ENCODE measurements around the gene RNF207. TPM values are rescaled to one million over a fixed set of nuclear protein-coding genes. Genes with fewer than 3 reads are reported as not detected.

RNF207 gene
- total RNA-seq, 3 donors from 2014 or later (not counting 1 experiment from before 2014, with no cell fraction given), result 2.1 to 5.5 (median 2.3) TPM

DNA sequence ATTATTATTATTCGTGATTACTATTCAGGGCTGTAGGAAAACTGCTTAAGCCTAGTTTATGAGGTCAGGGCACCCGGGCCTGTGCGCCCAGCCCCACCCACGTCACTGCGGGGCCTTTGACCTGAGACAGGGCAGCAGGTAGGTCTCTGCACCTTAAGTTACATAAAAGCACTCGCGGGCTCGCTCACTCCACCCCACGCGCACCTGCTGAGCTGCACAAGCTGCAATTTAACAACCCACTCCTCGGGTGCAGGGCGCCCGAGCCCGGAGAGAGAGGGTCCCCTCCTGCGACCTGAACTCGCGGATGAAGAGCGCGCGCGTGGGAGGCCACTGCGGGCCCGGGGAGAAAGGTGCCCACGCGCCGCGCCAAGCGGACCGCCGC lies 29.4 kb downstream of the RNF207 start:
- H3K36me3 ChIP-seq (ENCODE audit: control insufficient read depth, insufficient read depth, low read length), result peaks cover 18% of the 10 kb centered on the region
- DNase-seq (peak in 1 of 2 donors; percentile 37), ATAC-seq (peak in 1 of 3 donors; percentile 25)
- H3K4me1 Mint-ChIP-seq, result peaks cover 11 to 16% of the 10 kb centered on the region in 2 donors
- H3K27ac Mint-ChIP-seq, result peak overlapping the region; percentile 53 to 77
- H3K9me3 Mint-ChIP-seq, result no peaks in the 10 kb centered on the region
- peaks cover 5% of the 10 kb centered on the region for H3K27me3 ChIP-seq (ENCODE audit: control insufficient read depth, insufficient read depth, low read length)
- 0% methylated on average over 30 of the region's 30 CpGs for WGBS (ENCODE audit: insufficient coverage)
- intact Hi-C loops (cut with micrococcal nuclease), result no loop called here
- peak overlapping the region; percentile 88 for H3K4me3 Mint-ChIP-seq
- no peak for TF ChIP-seq CTCF (IDR thresholded peaks at IDR 0.05)
- peak overlapping the region; percentile 64 for H3K4me3 ChIP-seq (ENCODE audit: low read length)
- H3K9me3 ChIP-seq (ENCODE audit: control insufficient read depth, insufficient read depth, low read length), result no peaks in the 10 kb centered on the region
- no peaks in the 10 kb centered on the region for H3K36me3 Mint-ChIP-seq
- peak overlapping the region; percentile 33 for H3K27ac ChIP-seq (ENCODE audit: low read length)
- peaks cover 8 to 13% of the 10 kb centered on the region in 2 donors for H3K27me3 Mint-ChIP-seq (ENCODE audit: low read depth in 2 of 2)
- peaks cover 14% of the 10 kb centered on the region for H3K4me1 ChIP-seq (ENCODE audit: control insufficient read depth, insufficient read depth, low read length)

GRCh38 chr1:6237093-6237492 lies 31.2 kb downstream of the RNF207 start:
- Histone ChIP-seq H3K27me3 (ENCODE audit: control insufficient read depth, insufficient read depth, low read length) (peaks cover 16% of the 10 kb centered on the region), H3K27ac (ENCODE audit: low read length) (no peak overlapping the region), H3K9me3 (ENCODE audit: control insufficient read depth, insufficient read depth, low read length) (no peaks in the 10 kb centered on the region), H3K4me3 (ENCODE audit: low read length) (no peak overlapping the region), H3K4me1 (ENCODE audit: control insufficient read depth, insufficient read depth, low read length) (peaks cover 14% of the 10 kb centered on the region), H3K36me3 (ENCODE audit: control insufficient read depth, insufficient read depth, low read length) (peaks cover 7% of the 10 kb centered on the region)
- Mint-ChIP-seq H3K9me3 (no peaks in the 10 kb centered on the region), H3K4me1 (peaks cover 16 to 23% of the 10 kb centered on the region in 2 donors), H3K27me3 (ENCODE audit: low read depth in 2 of 2) (peaks cover 17 to 23% of the 10 kb centered on the region in 2 donors), H3K36me3 (no peaks in the 10 kb centered on the region), H3K4me3 (peak overlapping the region; percentile 45), H3K27ac (no peak overlapping the region)
- no peak for TF ChIP-seq CTCF (IDR thresholded peaks at IDR 0.05)
- DNase-seq (no peak), ATAC-seq (no peak)
- 100% methylated on average over 4 of the region's 4 CpGs for WGBS (ENCODE audit: insufficient coverage)
- intact Hi-C loops (cut with micrococcal nuclease), result no loop called here

- DNase-seq (no peak), ATAC-seq (no peak)
- WGBS (ENCODE audit: insufficient coverage), result 20% methylated on average over 7 of the region's 7 CpGs
- peaks cover 16 to 18% of the 10 kb centered on the region in 2 donors for H3K4me1 Mint-ChIP-seq
- H3K36me3 ChIP-seq (ENCODE audit: control insufficient read depth, insufficient read depth, low read length), result no peaks in the 10 kb centered on the region
- H3K27ac Mint-ChIP-seq, result no peak overlapping the region
- no peak overlapping the region for H3K27ac ChIP-seq (ENCODE audit: low read length)
- H3K4me3 ChIP-seq (ENCODE audit: low read length), result no peak overlapping the region
- no peak overlapping the region for H3K4me3 Mint-ChIP-seq
- H3K27me3 Mint-ChIP-seq (ENCODE audit: low read depth in 2 of 2), result peaks cover 17 to 34% of the 10 kb centered on the region in 2 donors
- intact Hi-C loops (cut with micrococcal nuclease), result no loop called here
- H3K9me3 ChIP-seq (ENCODE audit: control insufficient read depth, insufficient read depth, low read length), result no peaks in the 10 kb centered on the region
- H3K27me3 ChIP-seq (ENCODE audit: control insufficient read depth, insufficient read depth, low read length), result peaks cover 31% of the 10 kb centered on the region
- H3K4me1 ChIP-seq (ENCODE audit: control insufficient read depth, insufficient read depth, low read length), result peaks cover 14% of the 10 kb centered on the region
- no peak for TF ChIP-seq CTCF (IDR thresholded peaks at IDR 0.05)
- no peaks in the 10 kb centered on the region for H3K9me3 Mint-ChIP-seq
- no peaks in the 10 kb centered on the region for H3K36me3 Mint-ChIP-seq
Observed at GRCh38 chr1:6239213-6239752, 33.4 kb downstream of the RNF207 start.

All from natural killer cell (primary cell).